PC-9 (cell line): ENCODE data around the gene SYT1. TPM values are rescaled to one million over a fixed set of nuclear protein-coding genes. Genes with fewer than 3 reads are reported as not detected.

ENCODE experiments used
- BruUV-seq: library from RNA; stranded (reverse); fragments of 400-500 nt; replicated peaks from 2 replicates; lab custom pipeline; 2021; lab: Mats Ljungman, UMichigan
- CTCF ChIA-PET: fragments of 300-600 bp; sonication (Branson Sonifier 250); formaldehyde crosslinking; loops from one replicate; lab custom pipeline; 2022; ENCODE audit warnings: antibody characterized with exemption; lab: Charles Lee
- POLR2A ChIA-PET: fragments of 300-600 bp; sonication (Branson Sonifier 250); formaldehyde crosslinking; loops from one replicate; lab custom pipeline; 2022; ENCODE audit warnings: antibody characterized with exemption; ENCODE audit not compliant: unreplicated experiment; lab: Charles Lee
- DNase-seq, 2 experiments: peaks; one replicate each; pipeline versions ENCODE4 v3.0.0 to v3.0.0-alpha.2; 2015 to 2022; ENCODE audit warnings: mixed read lengths in 1 of 2
- H2AFZ ChIP-seq: fragments of 200-600 bp; sonication (generic); 2 replicates; pipeline ENCODE4 v1.8.1; 2017; ENCODE audit warnings: antibody characterized with exemption
- H3F3A ChIP-seq: fragments of 200-600 bp; sonication (generic); 2 replicates; pipeline ENCODE4 v1.8.1; 2017; ENCODE audit warnings: antibody characterized with exemption, mild to moderate bottlenecking, low read depth; ENCODE audit not compliant: insufficient read depth
- H3K27ac ChIP-seq: fragments of 200-600 bp; sonication (generic); 2 replicates; pipeline ENCODE4 v1.6.1; 2016; ENCODE audit warnings: mixed run types
- H3K27me3 ChIP-seq: fragments of 200-600 bp; sonication (generic); 2 replicates; pipeline ENCODE4 v1.6.1; 2016; ENCODE audit warnings: low read depth, mixed run types; ENCODE audit not compliant: insufficient read depth
- H3K36me3 ChIP-seq: fragments of 200-600 bp; sonication (generic); 2 replicates; pipeline ENCODE4 v1.6.1; 2016; ENCODE audit warnings: low read depth, mixed run types
- H3K4me1 ChIP-seq: fragments of 200-600 bp; sonication (generic); replicated peaks from 2 replicates; pipeline ENCODE4 v1.6.1; 2016; ENCODE audit warnings: mixed run types; ENCODE audit not compliant: insufficient read depth
- H3K4me2 ChIP-seq: fragments of 200-600 bp; sonication (generic); 2 replicates; pipeline ENCODE4 v1.6.1; 2017; ENCODE audit warnings: mixed run types
- H3K4me3 ChIP-seq: fragments of 200-600 bp; sonication (generic); 2 replicates; pipeline ENCODE4 v1.6.1; 2016; ENCODE audit warnings: mixed run types
- H3K79me2 ChIP-seq: fragments of 200-600 bp; sonication (generic); 2 replicates; pipeline ENCODE4 v1.6.1; 2017; ENCODE audit warnings: low read depth, mixed run types
- H3K9me2 ChIP-seq: fragments of 200-600 bp; sonication (generic); 2 replicates; pipeline ENCODE4 v1.8.1; 2017; ENCODE audit warnings: mild to moderate bottlenecking; ENCODE audit not compliant: insufficient read depth
- H3K9me3 ChIP-seq: fragments of 200-600 bp; sonication (generic); 2 replicates; pipeline ENCODE4 v1.8.1; 2016; ENCODE audit warnings: low read depth; ENCODE audit not compliant: insufficient read depth
- H4K20me1 ChIP-seq: fragments of 200-600 bp; sonication (generic); 2 replicates; pipeline ENCODE4 v1.8.1; 2017; ENCODE audit not compliant: insufficient read depth
- EZH2 ChIP-seq: fragments of 200-600 bp; sonication (generic); IDR thresholded peaks from 2 replicates; pipeline ENCODE4 v1.8.0; 2017; ENCODE audit warnings: antibody characterized with exemption, low read depth
- intact Hi-C: fragments of 100-400 bp; cut with micrococcal nuclease; formaldehyde crosslinking; loops from one replicate; pipeline ENCODE4 v1.10.0; 2022; ENCODE audit not compliant: unreplicated experiment
- total RNA-seq: library from RNA; stranded (reverse); gene quantifications from 2 replicates; pipeline ENCODE4 v1.2.3, GENCODE V29; 2021
- TF ChIP-seq, protein P1 (sequence below): fragments of 200-600 bp; sonication (generic); conservative IDR thresholded peaks from 2 replicates; pipeline ENCODE4 v1.6.1; 2017; ENCODE audit warnings: mixed run types, antibody characterized with exemption, mild to moderate bottlenecking, moderate library complexity

Gene SYT1
- total RNA-seq, 1 experiment from 2014 or later = 1.2 TPM

DNA sequence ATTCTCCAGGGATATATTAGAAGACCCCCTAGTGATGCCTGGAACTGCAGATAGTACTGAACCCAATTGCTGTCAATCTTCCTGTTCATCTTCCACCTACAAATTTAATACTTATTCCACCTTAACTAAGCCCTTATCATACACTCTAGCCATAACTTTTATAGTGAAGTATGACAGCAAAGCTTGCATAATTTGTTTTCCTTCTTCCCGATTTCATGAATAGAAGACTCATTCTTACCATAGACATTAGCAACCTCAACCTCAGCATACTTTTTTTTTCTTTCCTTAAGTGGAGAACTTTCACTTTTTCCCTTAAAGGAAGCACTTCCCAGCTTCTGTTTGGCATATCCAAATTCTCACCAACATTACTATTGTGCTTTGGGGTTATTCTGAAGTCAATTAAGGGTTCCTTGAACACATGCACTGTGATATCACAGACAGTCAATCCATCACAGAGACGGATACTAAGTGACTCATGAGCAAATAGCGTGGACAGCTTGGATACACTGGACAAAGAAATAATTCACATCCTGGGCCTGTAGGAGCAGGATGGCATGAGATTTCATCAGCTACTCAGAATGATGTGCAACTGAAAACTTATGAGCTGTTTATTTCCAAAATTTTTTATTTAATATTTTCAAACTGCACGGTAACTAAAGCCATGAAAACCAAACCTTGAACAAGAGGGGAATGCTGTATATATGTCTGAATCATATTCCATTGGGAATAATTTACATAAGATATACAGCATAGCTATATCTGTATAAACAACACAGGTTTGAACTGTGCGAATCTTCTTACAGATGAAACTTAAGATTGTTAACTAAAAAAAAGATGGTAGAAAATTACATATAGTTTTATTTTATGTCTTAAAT is 63.9 kb downstream of the SYT1 start:
- H4K20me1 ChIP-seq = no peaks in the 10 kb centered on the region
- H3K36me3 ChIP-seq = no peaks in the 10 kb centered on the region
- H3K9me2 ChIP-seq = no peaks in the 10 kb centered on the region
- H3K79me2 ChIP-seq = no peaks in the 10 kb centered on the region
- H3F3A ChIP-seq = no peaks in the 10 kb centered on the region
- H3K9me3 ChIP-seq = no peaks in the 10 kb centered on the region
- CTCF ChIA-PET = no interaction called here
- DNase-seq = peak in 1 of 2 experiments; percentile 36
- no peaks in the 10 kb centered on the region for H3K27me3 ChIP-seq
- intact Hi-C loops = no loop called here
- H3K4me1 ChIP-seq = no peaks in the 10 kb centered on the region
- no peak overlapping the region for H3K4me2 ChIP-seq
- peak overlapping the region; percentile 54 for H3K27ac ChIP-seq
- TF ChIP-seq, protein P1, sequence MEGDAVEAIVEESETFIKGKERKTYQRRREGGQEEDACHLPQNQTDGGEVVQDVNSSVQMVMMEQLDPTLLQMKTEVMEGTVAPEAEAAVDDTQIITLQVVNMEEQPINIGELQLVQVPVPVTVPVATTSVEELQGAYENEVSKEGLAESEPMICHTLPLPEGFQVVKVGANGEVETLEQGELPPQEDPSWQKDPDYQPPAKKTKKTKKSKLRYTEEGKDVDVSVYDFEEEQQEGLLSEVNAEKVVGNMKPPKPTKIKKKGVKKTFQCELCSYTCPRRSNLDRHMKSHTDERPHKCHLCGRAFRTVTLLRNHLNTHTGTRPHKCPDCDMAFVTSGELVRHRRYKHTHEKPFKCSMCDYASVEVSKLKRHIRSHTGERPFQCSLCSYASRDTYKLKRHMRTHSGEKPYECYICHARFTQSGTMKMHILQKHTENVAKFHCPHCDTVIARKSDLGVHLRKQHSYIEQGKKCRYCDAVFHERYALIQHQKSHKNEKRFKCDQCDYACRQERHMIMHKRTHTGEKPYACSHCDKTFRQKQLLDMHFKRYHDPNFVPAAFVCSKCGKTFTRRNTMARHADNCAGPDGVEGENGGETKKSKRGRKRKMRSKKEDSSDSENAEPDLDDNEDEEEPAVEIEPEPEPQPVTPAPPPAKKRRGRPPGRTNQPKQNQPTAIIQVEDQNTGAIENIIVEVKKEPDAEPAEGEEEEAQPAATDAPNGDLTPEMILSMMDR = no peak
- TF ChIP-seq EZH2 = no peak
- H2AFZ ChIP-seq = no peak overlapping the region; the same call in 1 of the 2 replicates
- BruUV-seq = no TSS peak
- no peak overlapping the region for H3K4me3 ChIP-seq
- POLR2A ChIA-PET = interaction anchor here (0.6 to 0.7 kb wide), 2 partner anchors 202 to 278 kb away, joined by 3 to 9 read pairs; no protein-coding TSS in a partner anchor

- peak overlapping the region; percentile 54; the same call in 1 of the 2 replicates for H3K27ac ChIP-seq
- H3K27me3 ChIP-seq = no peaks in the 10 kb centered on the region
- intact Hi-C loops = no loop called here
- no peak overlapping the region for H3K4me2 ChIP-seq
- no peaks in the 10 kb centered on the region for H4K20me1 ChIP-seq
- no peaks in the 10 kb centered on the region for H3K9me3 ChIP-seq
- TF ChIP-seq, protein P1 = no peak
- TF ChIP-seq EZH2 = no peak
- no peaks in the 10 kb centered on the region for H3K36me3 ChIP-seq
- no peaks in the 10 kb centered on the region for H3K9me2 ChIP-seq
- BruUV-seq = no TSS peak
- ChIA-PET CTCF (no interaction called here), POLR2A (interaction anchor here (0.6 kb wide), 1 partner anchor 201 kb away, joined by 3 read pairs; no protein-coding TSS in a partner anchor)
- no peaks in the 10 kb centered on the region for H3K4me1 ChIP-seq
- no peaks in the 10 kb centered on the region for H3F3A ChIP-seq
- H3K79me2 ChIP-seq = no peaks in the 10 kb centered on the region
- H3K4me3 ChIP-seq = no peak overlapping the region
- DNase-seq = no peak
- H2AFZ ChIP-seq = no peak overlapping the region
These were observed 64.5 kb downstream of the SYT1 start for GRCh38 chr12:78929075-78929418.

DNA sequence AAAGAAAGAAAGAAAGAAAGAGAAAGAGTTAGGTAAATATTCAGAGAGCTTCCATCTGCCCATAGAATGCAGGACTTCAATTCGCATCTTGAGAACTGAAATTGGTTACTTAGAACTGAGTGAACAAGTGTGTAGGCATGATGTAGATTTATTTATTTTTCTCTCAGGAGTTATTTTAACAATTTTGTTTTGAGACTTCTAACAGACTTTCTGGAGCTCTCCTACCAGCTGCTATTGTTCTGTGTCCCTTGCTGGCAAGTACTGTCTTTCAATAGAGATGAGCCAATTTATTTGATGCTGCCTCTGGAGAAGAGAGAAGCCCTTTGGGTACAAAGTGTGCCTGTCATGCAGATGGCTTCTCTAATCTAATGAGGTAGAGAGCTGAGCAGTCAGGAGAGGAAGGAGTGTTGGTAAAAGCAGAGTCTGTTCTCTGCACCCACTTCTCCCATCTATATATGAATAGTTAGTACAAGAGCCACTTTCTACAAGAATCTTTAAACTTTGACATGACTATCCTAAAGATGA is 67.0 kb downstream of the SYT1 start:
- Histone ChIP-seq H3F3A (no peaks in the 10 kb centered on the region), H2AFZ (no peak overlapping the region), H3K36me3 (no peaks in the 10 kb centered on the region), H3K27ac (no peak overlapping the region), H3K4me2 (no peak overlapping the region), H3K9me3 (no peaks in the 10 kb centered on the region), H4K20me1 (no peaks in the 10 kb centered on the region), H3K27me3 (no peaks in the 10 kb centered on the region), H3K4me3 (no peak overlapping the region), H3K79me2 (no peaks in the 10 kb centered on the region), H3K9me2 (no peaks in the 10 kb centered on the region; the same call in 1 of the 2 replicates), H3K4me1 (no peaks in the 10 kb centered on the region)
- CTCF ChIA-PET = no interaction called here
- intact Hi-C loops = no loop called here
- POLR2A ChIA-PET = interaction anchor here (0.5 kb wide), 1 partner anchor 456 kb away, joined by 4 read pairs; no protein-coding TSS in a partner anchor
- no TSS peak for BruUV-seq
- no peak for TF ChIP-seq EZH2
- TF ChIP-seq, protein P1 = no peak
- DNase-seq = no peak
